HFF-Myc (cell line): ENCODE data around the gene PLPPR5.

ENCODE experiments used
- DNase-seq: peaks from one replicate; pipeline ENCODE4 v3.0.0-alpha.2; 2011; ENCODE audit warnings: low read depth; ENCODE audit errors: extremely low read depth
- H3K4me3 ChIP-seq: replicated peaks from 2 replicates; pipeline ENCODE4 v1.5.1; 2011; ENCODE audit warnings: low read depth, mild to moderate bottlenecking, control low read depth, low read length
- TF ChIP-seq, protein P1 (sequence below): IDR thresholded peaks from 2 replicates; pipeline ENCODE4 v1.5.1; 2012; ENCODE audit warnings: mild to moderate bottlenecking, low read depth, low read length, control low read depth; ENCODE audit errors: missing control alignments

PLPPR5 gene

DNA sequence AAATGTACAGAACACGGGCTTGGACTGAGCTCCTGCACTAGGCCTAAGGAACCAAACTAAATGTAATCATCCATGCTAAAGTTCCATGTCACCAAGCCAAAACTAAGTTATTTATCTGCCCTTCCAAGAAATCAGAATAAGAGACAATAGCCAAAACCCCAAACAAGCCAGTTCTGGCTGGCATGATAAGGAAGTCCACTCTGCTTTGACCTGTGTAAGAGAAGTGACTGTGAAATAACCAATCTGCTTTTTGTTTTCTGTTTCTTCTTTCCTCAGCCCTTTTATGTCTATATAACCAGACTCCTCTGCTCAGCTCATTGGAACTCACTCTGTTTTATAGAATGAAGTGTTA lies 15.1 kb downstream of the PLPPR5 start:
- DNase-seq = no peak
- TF ChIP-seq, protein P1, sequence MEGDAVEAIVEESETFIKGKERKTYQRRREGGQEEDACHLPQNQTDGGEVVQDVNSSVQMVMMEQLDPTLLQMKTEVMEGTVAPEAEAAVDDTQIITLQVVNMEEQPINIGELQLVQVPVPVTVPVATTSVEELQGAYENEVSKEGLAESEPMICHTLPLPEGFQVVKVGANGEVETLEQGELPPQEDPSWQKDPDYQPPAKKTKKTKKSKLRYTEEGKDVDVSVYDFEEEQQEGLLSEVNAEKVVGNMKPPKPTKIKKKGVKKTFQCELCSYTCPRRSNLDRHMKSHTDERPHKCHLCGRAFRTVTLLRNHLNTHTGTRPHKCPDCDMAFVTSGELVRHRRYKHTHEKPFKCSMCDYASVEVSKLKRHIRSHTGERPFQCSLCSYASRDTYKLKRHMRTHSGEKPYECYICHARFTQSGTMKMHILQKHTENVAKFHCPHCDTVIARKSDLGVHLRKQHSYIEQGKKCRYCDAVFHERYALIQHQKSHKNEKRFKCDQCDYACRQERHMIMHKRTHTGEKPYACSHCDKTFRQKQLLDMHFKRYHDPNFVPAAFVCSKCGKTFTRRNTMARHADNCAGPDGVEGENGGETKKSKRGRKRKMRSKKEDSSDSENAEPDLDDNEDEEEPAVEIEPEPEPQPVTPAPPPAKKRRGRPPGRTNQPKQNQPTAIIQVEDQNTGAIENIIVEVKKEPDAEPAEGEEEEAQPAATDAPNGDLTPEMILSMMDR = no peak
- no peak overlapping the region for H3K4me3 ChIP-seq

DNA sequence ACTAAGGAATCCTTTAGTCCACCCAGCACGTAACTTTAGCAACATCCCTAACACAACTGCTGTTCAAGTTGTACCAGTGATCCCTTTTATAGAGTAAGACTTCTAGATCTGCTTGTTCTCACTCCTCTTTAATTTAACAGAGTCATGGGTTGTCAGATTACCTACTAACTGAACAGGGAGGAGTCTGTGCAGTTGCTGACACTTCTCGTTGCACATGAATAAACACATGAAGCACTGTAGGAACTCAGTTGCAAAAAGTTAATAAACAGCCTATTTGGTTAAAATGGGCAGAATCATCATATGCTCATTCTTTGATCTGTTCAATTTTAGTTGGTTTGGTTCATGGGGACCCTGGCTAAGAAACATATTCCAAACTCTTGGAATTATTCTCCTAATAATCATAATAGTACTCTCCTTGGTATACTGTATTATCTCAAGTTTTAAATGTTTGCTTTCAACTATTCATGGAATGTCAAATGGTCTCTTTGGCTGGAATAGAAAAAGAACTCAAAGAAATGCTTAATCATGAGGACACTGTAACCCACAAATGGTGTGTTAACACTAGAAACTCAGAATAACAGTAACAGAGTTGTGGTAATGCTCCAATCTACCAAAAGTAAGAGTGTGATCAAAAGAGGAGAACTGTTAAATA lies 15.6 kb downstream of the PLPPR5 start:
- TF ChIP-seq, protein P1 = no peak
- DNase-seq = no peak
- H3K4me3 ChIP-seq = no peak overlapping the region

DNA sequence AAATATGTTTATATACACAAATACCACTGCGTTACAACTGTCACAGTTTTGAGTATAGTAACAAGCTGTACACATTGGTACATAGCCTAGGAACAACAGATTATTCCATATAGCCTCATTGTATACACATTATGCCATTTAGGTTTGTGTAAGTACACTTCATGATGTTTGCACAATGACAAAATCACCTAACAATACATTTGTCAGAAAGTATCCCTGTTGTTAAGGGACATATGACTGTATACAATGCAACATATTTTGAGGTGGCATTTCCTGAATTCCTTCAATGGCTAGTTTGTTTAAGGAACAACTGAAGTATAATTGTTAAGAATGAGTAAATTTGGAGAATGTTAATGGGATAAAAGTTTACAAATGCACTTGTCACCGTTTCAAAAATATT lies 19.0 kb downstream of the PLPPR5 start:
- DNase-seq = no peak
- no peak overlapping the region for H3K4me3 ChIP-seq
- TF ChIP-seq, protein P1 = no peak

DNA sequence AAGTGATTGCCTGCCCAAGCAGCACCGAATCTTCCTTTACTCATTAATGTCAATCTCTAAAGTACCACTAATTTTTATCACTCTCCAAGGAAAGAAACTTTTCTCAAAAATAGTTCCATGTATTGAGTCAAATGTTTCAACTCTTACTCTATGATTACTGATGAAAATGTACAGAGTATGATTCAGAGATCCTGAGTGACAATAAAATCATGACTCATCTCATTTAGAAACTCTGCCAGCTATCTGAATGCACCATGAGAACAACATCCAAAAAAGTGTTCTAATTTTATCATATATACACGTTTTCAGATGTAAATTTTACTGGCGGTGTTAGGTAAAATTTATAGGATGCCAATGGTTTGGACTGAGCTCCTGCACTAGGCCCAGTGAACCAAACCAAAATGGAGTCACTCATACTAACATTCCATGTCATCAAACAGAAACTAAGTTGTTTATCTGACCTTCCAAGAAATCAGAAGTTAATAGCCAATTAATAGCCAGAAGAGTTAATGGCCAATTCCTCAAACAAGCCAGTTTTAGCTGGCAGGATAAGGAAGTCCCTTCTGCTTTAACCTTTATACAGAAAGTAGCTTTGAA lies 22.6 kb downstream of the PLPPR5 start:
- peak; percentile 12 for DNase-seq
- no peak overlapping the region for H3K4me3 ChIP-seq
- TF ChIP-seq, protein P1 = no peak

DNA sequence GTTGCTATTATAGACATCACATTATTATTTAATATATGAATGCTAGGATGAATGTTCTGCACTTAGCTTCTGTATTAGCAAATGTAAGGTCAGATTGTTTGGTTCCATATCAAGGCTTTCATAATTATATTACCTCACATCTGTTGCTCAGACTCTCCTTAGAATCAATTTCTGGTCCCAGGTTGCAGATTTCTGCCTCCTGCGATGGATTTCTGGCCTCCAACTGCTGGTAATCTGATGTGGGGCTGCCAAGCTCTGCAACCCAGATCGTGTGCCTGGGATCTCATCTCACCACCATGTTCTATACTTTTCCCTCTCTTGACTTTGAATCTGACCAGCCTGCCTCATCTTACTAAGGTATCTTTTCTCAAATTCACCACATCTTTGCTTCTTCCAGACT lies 25.2 kb downstream of the PLPPR5 start:
- no peak for DNase-seq
- TF ChIP-seq, protein P1 = no peak
- H3K4me3 ChIP-seq = no peak overlapping the region

DNA sequence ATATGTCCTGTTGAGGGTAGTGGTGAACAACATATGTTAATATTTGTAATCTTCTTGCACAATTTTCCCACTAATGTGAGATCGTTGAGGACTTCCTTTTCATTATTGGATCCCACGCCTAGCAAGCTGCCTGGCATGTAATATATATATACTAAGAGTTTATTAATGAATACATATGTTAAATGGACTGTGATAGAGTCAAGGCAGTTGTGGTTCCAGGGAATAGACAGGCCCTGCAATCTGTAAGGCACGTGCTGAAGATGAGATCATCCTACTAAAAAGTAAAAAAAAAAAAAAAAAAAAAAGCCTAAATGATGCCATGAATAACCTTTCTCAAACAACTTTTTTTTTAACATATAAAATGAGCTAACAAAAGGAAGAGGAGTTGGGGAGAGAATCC lies 28.9 kb downstream of the PLPPR5 start:
- DNase-seq = no peak
- TF ChIP-seq, protein P1 = no peak
- H3K4me3 ChIP-seq = no peak overlapping the region

DNA sequence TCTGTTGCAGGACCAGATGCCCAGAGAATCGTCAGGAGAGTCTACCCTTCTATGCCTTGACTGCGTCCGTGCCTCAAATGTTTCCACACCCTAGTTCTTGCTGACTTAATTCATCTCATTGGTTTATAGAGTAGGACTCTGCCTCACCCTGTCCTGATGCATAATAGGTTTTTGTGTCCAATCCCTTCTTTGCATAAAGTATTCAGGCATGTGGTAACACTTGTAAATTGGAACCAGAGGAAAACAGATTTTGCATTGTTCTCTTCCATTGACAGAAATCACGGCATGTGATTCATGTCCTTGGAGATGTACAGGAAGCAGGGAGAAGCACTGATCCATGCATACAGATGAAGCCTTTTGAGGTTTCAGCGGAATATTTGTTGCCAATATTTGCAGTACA lies 29.5 kb downstream of the PLPPR5 start:
- TF ChIP-seq, protein P1 = no peak
- H3K4me3 ChIP-seq = no peak overlapping the region
- DNase-seq = no peak
